Neural progenitor cell (in vitro differentiated cells): ENCODE data around the gene CLSTN2. TPM values are rescaled to one million over a fixed set of nuclear protein-coding genes. Genes with fewer than 3 reads are reported as not detected.

Experiments used
- DNase-seq: peaks from one replicate; pipeline ENCODE4 v3.0.0-alpha.2; 2016; ENCODE audit warnings: low spot score
- H2AFZ ChIP-seq: fragments of 200-600 bp; sonication (generic); replicated peaks from 2 replicates; pipeline ENCODE4 v1.6.1; 2016; ENCODE audit warnings: antibody characterized with exemption
- H3F3A ChIP-seq: fragments of 200-600 bp; sonication (generic); 2 replicates; pipeline ENCODE4 v1.6.1; 2016; ENCODE audit warnings: antibody characterized with exemption, low read depth
- H3K27ac ChIP-seq: fragments of 200-600 bp; sonication (generic); 2 replicates; pipeline ENCODE4 v1.5.1; 2016; ENCODE audit warnings: mild to moderate bottlenecking
- H3K27me3 ChIP-seq: fragments of 200-600 bp; sonication (generic); 2 replicates; pipeline ENCODE4 v1.6.1; 2016; ENCODE audit warnings: mild to moderate bottlenecking, moderate library complexity
- H3K36me3 ChIP-seq: fragments of 200-600 bp; sonication (generic); 2 replicates; pipeline ENCODE4 v1.5.1; 2016
- H3K4me1 ChIP-seq: fragments of 200-600 bp; sonication (generic); 2 replicates; pipeline ENCODE4 v1.6.1; 2016; ENCODE audit warnings: mixed run types
- H3K4me2 ChIP-seq: fragments of 200-600 bp; sonication (generic); 2 replicates; pipeline ENCODE4 v1.6.1; 2016
- H3K4me3 ChIP-seq: fragments of 200-600 bp; sonication (generic); 2 replicates; pipeline ENCODE4 v1.5.1; 2016
- H3K79me2 ChIP-seq: fragments of 200-600 bp; sonication (generic); 2 replicates; pipeline ENCODE4 v1.6.1; 2016; ENCODE audit warnings: low read depth
- H3K9ac ChIP-seq: fragments of 200-600 bp; sonication (generic); 2 replicates; pipeline ENCODE4 v1.6.1; 2016
- H3K9me3 ChIP-seq: fragments of 200-600 bp; sonication (generic); 2 replicates; pipeline ENCODE4 v1.5.1; 2016; ENCODE audit warnings: low read depth
- H4K20me1 ChIP-seq: fragments of 200-600 bp; sonication (generic); 2 replicates; pipeline ENCODE4 v1.6.1; 2016; ENCODE audit warnings: low read depth
- H3K27ac Mint-ChIP-seq: 3 replicates; pipeline ENCODE4 v1.8.0; 2021; ENCODE audit warnings: mixed read lengths
- H3K27me3 Mint-ChIP-seq: 2 replicates; pipeline ENCODE4 v1.8.0; 2022; ENCODE audit warnings: low read depth, mild to moderate bottlenecking, inconsistent platforms, moderate library complexity, mixed read lengths; ENCODE audit not compliant: insufficient read depth
- H3K36me3 Mint-ChIP-seq: 3 replicates; pipeline ENCODE4 v1.8.0; 2021; ENCODE audit warnings: mixed read lengths
- H3K4me1 Mint-ChIP-seq: 3 replicates; pipeline ENCODE4 v1.8.0; 2021; ENCODE audit warnings: mixed read lengths
- H3K4me3 Mint-ChIP-seq: 3 replicates; pipeline ENCODE4 v1.8.0; 2021; ENCODE audit warnings: mild to moderate bottlenecking, moderate library complexity, mixed read lengths
- H3K9me3 Mint-ChIP-seq: 3 replicates; pipeline ENCODE4 v1.8.0; 2020; ENCODE audit warnings: mixed read lengths
- EZH2 ChIP-seq: fragments of 200-600 bp; sonication (generic); IDR thresholded peaks from 2 replicates; pipeline ENCODE4 v1.6.1; 2017; ENCODE audit warnings: antibody characterized with exemption, mild to moderate bottlenecking, moderate library complexity
- EZH2phosphoT487 ChIP-seq: fragments of 200-600 bp; sonication (generic); IDR thresholded peaks from 2 replicates; pipeline ENCODE4 v1.6.1; 2017; ENCODE audit warnings: antibody characterized with exemption
- total RNA-seq: library from RNA; depleted of rRNA; stranded (reverse); fragments of >200 nt; gene quantifications from 2 replicates; pipeline ENCODE4 v1.2.3, GENCODE V29; 2015; ENCODE audit warnings: low replicate concordance
- TF ChIP-seq, protein P1 (sequence below): fragments of 200-600 bp; sonication (generic); IDR thresholded peaks from 2 replicates; pipeline ENCODE4 v1.5.1; 2017; ENCODE audit warnings: antibody characterized with exemption, mild to moderate bottlenecking

Gene CLSTN2
- total RNA-seq, 1 donor from 2014 or later = 0.22 TPM

- TF ChIP-seq EZH2 (no peak), EZH2phosphoT487 (no peak)
- TF ChIP-seq, protein P1, sequence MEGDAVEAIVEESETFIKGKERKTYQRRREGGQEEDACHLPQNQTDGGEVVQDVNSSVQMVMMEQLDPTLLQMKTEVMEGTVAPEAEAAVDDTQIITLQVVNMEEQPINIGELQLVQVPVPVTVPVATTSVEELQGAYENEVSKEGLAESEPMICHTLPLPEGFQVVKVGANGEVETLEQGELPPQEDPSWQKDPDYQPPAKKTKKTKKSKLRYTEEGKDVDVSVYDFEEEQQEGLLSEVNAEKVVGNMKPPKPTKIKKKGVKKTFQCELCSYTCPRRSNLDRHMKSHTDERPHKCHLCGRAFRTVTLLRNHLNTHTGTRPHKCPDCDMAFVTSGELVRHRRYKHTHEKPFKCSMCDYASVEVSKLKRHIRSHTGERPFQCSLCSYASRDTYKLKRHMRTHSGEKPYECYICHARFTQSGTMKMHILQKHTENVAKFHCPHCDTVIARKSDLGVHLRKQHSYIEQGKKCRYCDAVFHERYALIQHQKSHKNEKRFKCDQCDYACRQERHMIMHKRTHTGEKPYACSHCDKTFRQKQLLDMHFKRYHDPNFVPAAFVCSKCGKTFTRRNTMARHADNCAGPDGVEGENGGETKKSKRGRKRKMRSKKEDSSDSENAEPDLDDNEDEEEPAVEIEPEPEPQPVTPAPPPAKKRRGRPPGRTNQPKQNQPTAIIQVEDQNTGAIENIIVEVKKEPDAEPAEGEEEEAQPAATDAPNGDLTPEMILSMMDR = no peak
- Histone ChIP-seq H3K27me3 (no peaks in the 10 kb centered on the region), H3K4me2 (no peak overlapping the region), H3K4me3 (no peak overlapping the region), H3K36me3 (no peaks in the 10 kb centered on the region), H3K27ac (no peak overlapping the region), H2AFZ (no peak overlapping the region), H3K9ac (no peak overlapping the region), H3K4me1 (no peaks in the 10 kb centered on the region), H4K20me1 (no peaks in the 10 kb centered on the region), H3K79me2 (no peaks in the 10 kb centered on the region), H3F3A (no peaks in the 10 kb centered on the region), H3K9me3 (no peaks in the 10 kb centered on the region)
- Mint-ChIP-seq H3K36me3 (no peaks in the 10 kb centered on the region), H3K4me1 (no peaks in the 10 kb centered on the region), H3K4me3 (no peak overlapping the region), H3K27ac (no peak overlapping the region), H3K9me3 (no peaks in the 10 kb centered on the region), H3K27me3 (peaks cover 5% of the 10 kb centered on the region)
- DNase-seq = no peak
These were observed 53.6 kb downstream of the CLSTN2 start for GRCh38 chr3:139988472-139989156.

DNA sequence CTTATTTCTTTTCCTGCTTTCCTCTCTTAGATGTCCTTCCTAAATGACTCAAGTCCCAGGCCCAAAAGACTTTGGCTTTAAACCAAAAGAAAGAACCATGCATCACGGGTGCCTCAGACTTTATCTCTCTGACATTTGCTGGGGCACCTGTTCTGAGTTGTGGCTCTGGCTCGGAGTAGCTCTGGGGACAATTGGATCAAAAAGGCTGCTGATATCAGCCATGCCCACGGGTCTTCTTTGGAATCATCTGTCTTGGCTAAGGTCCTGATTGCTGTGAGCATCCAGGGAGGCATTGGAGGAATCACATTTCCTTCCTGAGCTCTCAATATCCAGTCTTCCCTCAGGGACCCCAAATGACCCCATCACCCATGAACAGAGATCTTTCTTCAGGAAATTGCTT, 59.9 kb downstream of the CLSTN2 start:
- Histone ChIP-seq H3K36me3 (no peaks in the 10 kb centered on the region), H3K4me1 (no peaks in the 10 kb centered on the region), H3K27me3 (no peaks in the 10 kb centered on the region), H3F3A (no peaks in the 10 kb centered on the region), H3K27ac (no peak overlapping the region), H3K9ac (no peak overlapping the region), H3K9me3 (no peaks in the 10 kb centered on the region), H4K20me1 (no peaks in the 10 kb centered on the region), H3K4me3 (no peak overlapping the region), H3K4me2 (no peak overlapping the region), H3K79me2 (no peaks in the 10 kb centered on the region), H2AFZ (no peak overlapping the region)
- no peak for DNase-seq
- H3K4me3 Mint-ChIP-seq = no peak overlapping the region
- no peaks in the 10 kb centered on the region for H3K36me3 Mint-ChIP-seq
- no peaks in the 10 kb centered on the region for H3K4me1 Mint-ChIP-seq
- no peaks in the 10 kb centered on the region for H3K27me3 Mint-ChIP-seq
- no peak overlapping the region for H3K27ac Mint-ChIP-seq
- TF ChIP-seq EZH2phosphoT487 (no peak), EZH2 (no peak)
- TF ChIP-seq, protein P1 = no peak
- no peaks in the 10 kb centered on the region for H3K9me3 Mint-ChIP-seq

DNA sequence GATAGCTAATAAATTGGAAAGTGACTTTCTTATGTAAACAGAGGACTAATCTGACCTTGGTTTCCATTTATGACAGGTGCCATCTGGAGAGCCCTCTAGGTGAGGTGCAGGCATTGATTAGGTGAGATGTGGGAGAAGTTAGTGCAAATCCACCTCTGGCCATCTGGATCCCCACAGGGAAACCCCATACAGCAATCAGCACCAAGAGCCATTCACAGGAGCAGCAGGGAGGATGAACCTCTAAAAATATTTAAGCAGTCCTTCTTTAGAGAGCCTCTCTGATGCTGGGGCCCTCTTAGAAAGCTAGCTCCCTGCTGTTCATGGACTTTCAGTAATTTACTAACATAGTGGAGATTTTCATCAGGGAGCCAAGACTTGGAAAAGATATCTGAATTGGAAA, 69.3 kb downstream of the CLSTN2 start:
- Mint-ChIP-seq H3K4me1 (peaks cover 8% of the 10 kb centered on the region), H3K27ac (no peak overlapping the region), H3K9me3 (no peaks in the 10 kb centered on the region), H3K4me3 (no peak overlapping the region), H3K36me3 (no peaks in the 10 kb centered on the region), H3K27me3 (no peaks in the 10 kb centered on the region)
- Histone ChIP-seq H2AFZ (no peak overlapping the region), H3K9me3 (no peaks in the 10 kb centered on the region), H3K4me1 (peaks cover 6% of the 10 kb centered on the region), H3K27me3 (no peaks in the 10 kb centered on the region), H3K9ac (no peak overlapping the region), H4K20me1 (no peaks in the 10 kb centered on the region), H3K27ac (no peak overlapping the region), H3K36me3 (no peaks in the 10 kb centered on the region), H3F3A (no peaks in the 10 kb centered on the region), H3K4me2 (peak overlapping the region; percentile 47), H3K79me2 (no peaks in the 10 kb centered on the region), H3K4me3 (no peak overlapping the region)
- DNase-seq = no peak
- TF ChIP-seq, protein P1 = no peak
- TF ChIP-seq EZH2phosphoT487 = no peak
